ENCODE data around the gene SMR3A. TPM values are rescaled to one million over a fixed set of nuclear protein-coding genes. Genes with fewer than 3 reads are reported as not detected.

Gene SMR3A
- total RNA-seq, 1 donor from 2014 or later = not detected

Other genes starting within 250 kb of the SMR3A start
- gene PRR27, start 206.5 kb upstream of the SMR3A start, total RNA-seq = not detected
- gene ODAM, start 165.0 kb upstream of the SMR3A start, total RNA-seq = not detected
- not detected for gene FDCSP, start 134.6 kb upstream of the SMR3A start, total RNA-seq
- not detected for gene CSN3, start 118.2 kb upstream of the SMR3A start, total RNA-seq
- not detected for gene CABS1, start 25.8 kb upstream of the SMR3A start, total RNA-seq
- not detected for gene SMR3B, start 22.4 kb downstream of the SMR3A start, total RNA-seq
- gene OPRPN, start 37.2 kb downstream of the SMR3A start, total RNA-seq = not detected
- gene MUC7, start 111.4 kb downstream of the SMR3A start, total RNA-seq = not detected
- 0.30 TPM for gene AMTN, start 157.8 kb downstream of the SMR3A start, total RNA-seq
- not detected for gene AMBN, start 231.5 kb downstream of the SMR3A start, total RNA-seq

All from skin of body (tissue), 1 donor.